GM18861 (cell line): ENCODE results near the gene XBP1.
"Not testable (repeated sequence)": the region's sequence is repeated elsewhere in the genome, so short reads cannot be mapped to it uniquely, and the experiment has no call there.

Experiments
- ATAC-seq: cut with Tn5 transposase; IDR thresholded peaks from one replicate; pipeline ENCODE4 v1.9.1; 2021; ENCODE audit not compliant: unreplicated experiment

Gene XBP1

DNA sequence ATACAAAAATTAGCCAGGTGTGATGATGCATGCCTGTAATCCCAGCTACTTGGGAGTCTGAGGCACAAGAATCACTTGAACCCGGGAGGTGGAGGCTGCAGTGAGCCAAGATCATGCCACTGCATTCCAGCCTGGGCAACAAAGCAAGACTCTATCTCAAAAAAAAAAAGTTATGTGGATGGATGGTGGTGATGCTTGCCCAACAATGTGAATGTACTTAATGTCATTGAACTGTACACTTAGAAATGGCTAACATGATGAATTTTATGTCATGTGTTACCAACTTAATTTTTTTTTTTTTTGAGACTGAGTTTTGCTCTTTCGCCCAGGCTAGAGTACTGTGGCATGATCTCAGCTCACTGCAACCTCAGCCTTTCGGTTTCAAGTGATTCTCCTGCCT lies 45.9 kb downstream of the XBP1 start:
- ATAC-seq: not testable (repeated sequence)

DNA sequence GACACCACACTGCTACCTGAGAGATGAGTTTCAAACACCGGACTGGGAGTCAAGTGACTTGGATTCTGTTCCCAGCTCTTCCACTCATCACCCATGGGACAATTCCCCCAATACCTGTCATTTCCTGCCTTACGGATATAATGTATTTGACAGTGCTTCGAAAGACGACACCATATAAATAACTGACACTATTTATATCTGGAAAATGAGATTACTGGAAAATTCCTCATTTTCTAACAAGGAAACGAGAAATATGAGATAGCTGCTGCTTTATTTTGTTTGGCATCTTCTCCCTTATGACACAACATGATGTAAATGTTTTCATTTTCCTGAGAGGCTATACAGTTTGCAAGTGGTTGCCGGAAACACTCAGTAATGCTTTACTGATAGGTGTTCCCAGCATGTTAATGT lies 49.9 kb downstream of the XBP1 start:
- no peak for ATAC-seq
